ENCODE data around the gene SPATS2. TPM values are rescaled to one million over a fixed set of nuclear protein-coding genes. Genes with fewer than 3 reads are reported as not detected.

The SPATS2 gene
- total and polyA plus RNA-seq, 2 of the 4 experiments (the other 2 are of a cell fraction), result 50.6 to 63.3 TPM

GRCh38 chr12:49552899-49553298 is 185.6 kb downstream of the SPATS2 start:
- intact Hi-C loops (cut with micrococcal nuclease) (no loop called here), in situ Hi-C loops (cut with MboI; ENCODE audit: low sequenced_read_pairs) (no loop called here), dilution Hi-C loops (cut with HindIII; ENCODE audit: low sequenced_read_pairs, unreplicated experiment) (no loop called here)
- Histone ChIP-seq H3K4me1 (ENCODE audit: control insufficient read depth, insufficient read depth, low read length) (peaks cover 3% of the 10 kb centered on the region; the same call in 1 of the 2 replicates), H2AK5ac (ENCODE audit: low read depth, low read length) (no peak overlapping the region), H4K5ac (ENCODE audit: low read depth, low read length) (no peak overlapping the region), H3K27me3 (ENCODE audit: control insufficient read depth, insufficient read depth, low read length) (peaks cover 45% of the 10 kb centered on the region), H3K27ac (ENCODE audit: insufficient read depth, low read length) (no peak overlapping the region), H2AFZ (replicated peaks; ENCODE audit: low read length, poor library complexity) (no peak overlapping the region), H3K56ac (ENCODE audit: extremely low read depth, insufficient read depth, low read length) (no peak overlapping the region), H2AK9ac (replicated peaks; ENCODE audit: low read depth, low read length, poor library complexity) (no peak overlapping the region), H3K23ac (ENCODE audit: low read depth, low read length) (no peak overlapping the region; the same call in 1 of the 2 replicates), H2BK15ac (ENCODE audit: low read depth, low read length) (no peak overlapping the region), H3K4me2 (ENCODE audit: low read depth, low read length) (no peak overlapping the region), H2BK20ac (ENCODE audit: low read depth, low read length) (no peak overlapping the region), H3K14ac (replicated peaks; ENCODE audit: low read depth, low read length) (no peak overlapping the region), H3K36me3 (ENCODE audit: control insufficient read depth, insufficient read depth, low read length) (peaks cover 9% of the 10 kb centered on the region), H2BK5ac (ENCODE audit: low read depth, low read length, poor library complexity, severe bottlenecking) (no peak overlapping the region), H4K91ac (ENCODE audit: insufficient read depth, low read depth, low read length) (no peak overlapping the region), H3K4ac (ENCODE audit: low read depth, low read length) (no peak overlapping the region), H3K9me3 (ENCODE audit: control insufficient read depth, insufficient read depth, low read length) (no peaks in the 10 kb centered on the region), H3K18ac (ENCODE audit: low read depth, low read length) (no peak overlapping the region), H2BK120ac (ENCODE audit: low read depth, low read length) (no peak overlapping the region), H3K79me1 (ENCODE audit: low read depth in 1 of 2, low read length in 2 of 2) (no peaks in the 10 kb centered on the region), H4K8ac (ENCODE audit: low read depth in 2 of 2, low read length in 2 of 2) (no peak overlapping the region), H4K20me1 (ENCODE audit: insufficient read depth, low read length) (no peaks in the 10 kb centered on the region), H3K4me3 (ENCODE audit: insufficient read depth, low read depth, low read length) (no peak overlapping the region), H3K9ac (ENCODE audit: low read depth, low read length) (no peak overlapping the region), H3K9me1 (ENCODE audit: insufficient read depth, low read length) (no peaks in the 10 kb centered on the region)
- CTCF ChIA-PET, result interaction anchor here (0.6 to 1.3 kb wide), 5 partner anchors 10 to 196 kb away, joined by 3 to 4 read pairs (median 4); no protein-coding TSS in a partner anchor
- ATAC-seq (ENCODE audit: low read depth) (no peak), DNase-seq (no peak)
- no CpG with 5 or more reads among the region's 8 CpGs for whole genome bisulfite sequencing, 2 experiments (ENCODE audit: extremely low coverage in 2 of 2, insufficient read length in 1 of 2)
- POLR2A ChIA-PET (ENCODE audit: unreplicated experiment), result no interaction called here
- no peak for TF ChIP-seq RFX5 (IDR thresholded peaks at IDR 0.05; ENCODE audit: low read depth, low read length)
- no peak for TF ChIP-seq NFE2L2 (IDR thresholded peaks at IDR 0.05; ENCODE audit: low read depth, low read length)
- TF ChIP-seq MAZ (IDR thresholded peaks at IDR 0.05; ENCODE audit: borderline replicate concordance, low read depth, low read length), result no peak
- TF ChIP-seq POLR2A (IDR thresholded peaks at IDR 0.05; ENCODE audit: low read depth, low read length), result no peak
- no peak for TF ChIP-seq ELK1 (IDR thresholded peaks at IDR 0.05; ENCODE audit: borderline replicate concordance, low read depth, low read length)
- no peak for TF ChIP-seq CHD1 (IDR thresholded peaks at IDR 0.05; ENCODE audit: low read depth, low read length)
- TF ChIP-seq CEBPB (IDR thresholded peaks at IDR 0.05; ENCODE audit: low read depth, low read length), result no peak
- TF ChIP-seq USF2 (IDR thresholded peaks at IDR 0.05; ENCODE audit: low read depth, low read length), result no peak
- no peak for TF ChIP-seq RAD21 (IDR thresholded peaks at IDR 0.05; ENCODE audit: low read length)
- TF ChIP-seq MAFK (IDR thresholded peaks at IDR 0.05; ENCODE audit: low read depth, low read length), result no peak
- no TSS peak for BruUV-seq (replicated peaks)

Data from IMR-90 (cell line).